Head of caudate nucleus (tissue), 42 donors: ENCODE data around the gene ANKRD18A.
"Not testable (repeated sequence)": the region's sequence is repeated elsewhere in the genome, so short reads cannot be mapped to it uniquely, and the experiment has no call there.

Source experiments
- DNase-seq, 42 donors: peaks; one replicate each; pipeline versions ENCODE4 v3.0.0 to v3.0.0-alpha.2; 2020 to 2021; ENCODE audit warnings: mixed read lengths in 7 of 42
- intact Hi-C: fragments of 100-400 bp; cut with DNase I; formaldehyde crosslinking; loops from one replicate; pipeline ENCODE4 v1.15.0; 2022

The ANKRD18A gene

GRCh38 chr9:38559172-38559571 lies 61.2 kb downstream of the ANKRD18A start:
- DNase-seq, intact Hi-C loops: not testable (repeated sequence)

GRCh38 chr9:38557746-38558145 lies 62.6 kb downstream of the ANKRD18A start:
- DNase-seq, intact Hi-C loops: not testable (repeated sequence)

GRCh38 chr9:38554966-38555365 lies 65.4 kb downstream of the ANKRD18A start:
- DNase-seq, intact Hi-C loops: not testable (repeated sequence)

- intact Hi-C loops, DNase-seq: not testable (repeated sequence)
These were observed 67.4 kb downstream of the ANKRD18A start for GRCh38 chr9:38553019-38553418.

- intact Hi-C loops: not testable (repeated sequence)
- DNase-seq: peak in 41 of 42 donors; percentile 27 to 88 (median 66)
These were observed 73.8 kb downstream of the ANKRD18A start for GRCh38 chr9:38546497-38547163.

- DNase-seq, intact Hi-C loops: not testable (repeated sequence)
These were observed 79.9 kb downstream of the ANKRD18A start for GRCh38 chr9:38540535-38540934.

- intact Hi-C loops: no loop called here
- no peak for DNase-seq
These were observed 91.1 kb downstream of the ANKRD18A start for GRCh38 chr9:38529317-38529716.

- no peak for DNase-seq
- intact Hi-C loops: no loop called here
These were observed 92.9 kb downstream of the ANKRD18A start for GRCh38 chr9:38527503-38527902.

GRCh38 chr9:38526591-38526990 lies 93.8 kb downstream of the ANKRD18A start:
- intact Hi-C loops: no loop called here
- DNase-seq: peak in 2 of 42 donors; percentile 15 to 38

GRCh38 chr9:38523121-38523520 lies 97.3 kb downstream of the ANKRD18A start:
- intact Hi-C loops: no loop called here

GRCh38 chr9:38521762-38522161 lies 98.6 kb downstream of the ANKRD18A start:
- intact Hi-C loops: no loop called here
- no peak for DNase-seq

More at GRCh38 chr9:38523121-38523520, 97.3 kb downstream of the ANKRD18A start:
- DNase-seq: no peak
